Panc1 (cell line): Measurements from ENCODE around the gene RHBDL3. TPM values are rescaled to one million over a fixed set of nuclear protein-coding genes. Genes with fewer than 3 reads are reported as not detected.

Experiments used
- ATAC-seq: fragments of 200-7000 bp; cut with Tn5 transposase; 2 replicates; pipeline ENCODE4 v1.9.1; 2020; ENCODE audit warnings: mild to moderate bottlenecking, moderate library complexity
- BruUV-seq: library from RNA; stranded (reverse); fragments of 400-500 nt; replicated peaks from 2 replicates; lab custom pipeline; 2021; lab: Mats Ljungman, UMichigan
- CTCF ChIA-PET: fragments of 300-600 bp; sonication (Branson Sonifier 250); formaldehyde crosslinking; loops from one replicate; lab custom pipeline; 2022; ENCODE audit warnings: antibody characterized with exemption; lab: Charles Lee
- POLR2A ChIA-PET: fragments of 300-600 bp; sonication (Branson Sonifier 250); formaldehyde crosslinking; loops from one replicate; lab custom pipeline; 2022; ENCODE audit warnings: antibody characterized with exemption; lab: Charles Lee
- DNase-seq: peaks from one replicate; pipeline ENCODE4 v3.0.0-alpha.2; 2010; ENCODE audit warnings: low read depth, low spot score
- H3K27ac ChIP-seq: 2 replicates; pipeline ENCODE4 v1.5.1; 2011; ENCODE audit warnings: mild to moderate bottlenecking, low read length, inconsistent platforms
- H3K27me3 ChIP-seq: fragments of 200-500 bp; sonication (Bioruptor generic); 2 replicates; pipeline ENCODE4 v1.6.0; 2014; ENCODE audit warnings: low read length, inconsistent platforms; ENCODE audit not compliant: control insufficient read depth, insufficient read depth
- H3K36me3 ChIP-seq: fragments of 200-500 bp; sonication (Bioruptor generic); 2 replicates; pipeline ENCODE4 v1.5.1; 2014; ENCODE audit warnings: inconsistent platforms, mild to moderate bottlenecking, low read length, moderate library complexity; ENCODE audit not compliant: control insufficient read depth, insufficient read depth
- H3K4me1 ChIP-seq: 2 replicates; pipeline ENCODE4 v1.5.1; 2011; ENCODE audit warnings: inconsistent platforms, mild to moderate bottlenecking, low read length, moderate library complexity; ENCODE audit not compliant: control insufficient read depth, insufficient read depth
- H3K4me3 ChIP-seq, 2 experiments: 2 replicates each; pipeline ENCODE4 v1.5.1; 2011 to 2012; ENCODE audit warnings: low read depth in 2 of 2, low read length in 2 of 2, mild to moderate bottlenecking in 2 of 2, inconsistent platforms in 1 of 2, moderate library complexity in 1 of 2
- H3K9me3 ChIP-seq: fragments of 200-500 bp; sonication (Bioruptor generic); 2 replicates; pipeline ENCODE4 v1.5.1; 2014; ENCODE audit warnings: low read depth, mild to moderate bottlenecking, inconsistent platforms, low read length, moderate library complexity; ENCODE audit not compliant: control insufficient read depth, insufficient read depth
- POLR2AphosphoS5 ChIP-seq: IDR thresholded peaks from 2 replicates; pipeline ENCODE4 v1.6.1; 2012; ENCODE audit warnings: mild to moderate bottlenecking, low read depth, low read length, moderate library complexity
- SIN3A ChIP-seq: IDR thresholded peaks from 2 replicates; pipeline ENCODE4 v1.6.1; 2012; ENCODE audit warnings: low read depth, mild to moderate bottlenecking, low read length, moderate library complexity, borderline replicate concordance; ENCODE audit not compliant: insufficient read depth
- TCF7L2 ChIP-seq: IDR thresholded peaks from 2 replicates; pipeline ENCODE4 v1.6.1; 2011; ENCODE audit warnings: mild to moderate bottlenecking, low read depth, low read length, inconsistent platforms
- in situ Hi-C: cut with HindIII; loops from 2 replicates; pipeline ENCODE4 v1.10.0; 2016; ENCODE audit warnings: low sequenced_read_pairs, low pct_unique_long_range_greater_than_20kb
- intact Hi-C: fragments of 100-400 bp; cut with micrococcal nuclease; formaldehyde crosslinking; loops from one replicate; pipeline ENCODE4 v1.10.0; 2022; ENCODE audit not compliant: unreplicated experiment
- total RNA-seq: library from RNA; stranded (reverse); gene quantifications from one replicate; pipeline ENCODE4 v1.2.1, GENCODE V29; 2021; ENCODE audit not compliant: unreplicated experiment
- TF ChIP-seq, protein P1 (sequence below), 2 experiments: IDR thresholded peaks; 2 replicates each; pipeline ENCODE4 v1.6.1; 2011 to 2012; ENCODE audit warnings: low read depth in 2 of 2, control low read depth in 1 of 2, low read length in 1 of 2, mild to moderate bottlenecking in 1 of 2, moderate library complexity in 1 of 2; ENCODE audit not compliant: insufficient read depth in 1 of 2
- TF ChIP-seq, protein P2 (sequence below): fragments of 450-650 bp; IDR thresholded peaks from 2 replicates; pipeline ENCODE4 v1.5.1; 2017; ENCODE audit warnings: mild to moderate bottlenecking

RHBDL3 gene
- total RNA-seq, 1 experiment from 2014 or later: 3.2 TPM

DNA sequence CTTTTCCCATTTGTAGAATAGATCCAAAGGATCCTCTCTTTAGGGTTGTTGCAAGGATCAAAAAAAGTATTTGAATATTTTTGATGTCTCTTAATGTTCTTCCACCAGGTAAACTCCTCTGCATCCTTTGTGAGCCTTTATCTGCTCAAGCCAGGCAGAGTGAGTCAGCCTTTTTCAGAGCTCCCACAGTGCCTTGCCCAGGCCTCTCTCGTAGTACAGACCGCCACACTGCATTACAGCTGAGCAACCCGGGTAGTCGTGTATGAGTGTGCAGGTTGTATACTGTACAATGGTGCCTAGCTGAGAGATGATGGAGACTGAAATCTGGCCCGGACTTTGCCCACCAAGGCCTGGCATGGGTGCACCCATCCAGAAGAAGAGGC, 20.9 kb downstream of the RHBDL3 start:
- DNase-seq: no peak
- Histone ChIP-seq H3K4me3 (no peak overlapping the region), H3K4me1 (no peaks in the 10 kb centered on the region), H3K36me3 (no peaks in the 10 kb centered on the region), H3K27ac (no peak overlapping the region), H3K9me3 (no peaks in the 10 kb centered on the region), H3K27me3 (no peaks in the 10 kb centered on the region)
- ChIA-PET CTCF (no interaction called here), POLR2A (no interaction called here)
- intact Hi-C loops (no loop called here), in situ Hi-C loops (no loop called here)
- TF ChIP-seq, protein P1, sequence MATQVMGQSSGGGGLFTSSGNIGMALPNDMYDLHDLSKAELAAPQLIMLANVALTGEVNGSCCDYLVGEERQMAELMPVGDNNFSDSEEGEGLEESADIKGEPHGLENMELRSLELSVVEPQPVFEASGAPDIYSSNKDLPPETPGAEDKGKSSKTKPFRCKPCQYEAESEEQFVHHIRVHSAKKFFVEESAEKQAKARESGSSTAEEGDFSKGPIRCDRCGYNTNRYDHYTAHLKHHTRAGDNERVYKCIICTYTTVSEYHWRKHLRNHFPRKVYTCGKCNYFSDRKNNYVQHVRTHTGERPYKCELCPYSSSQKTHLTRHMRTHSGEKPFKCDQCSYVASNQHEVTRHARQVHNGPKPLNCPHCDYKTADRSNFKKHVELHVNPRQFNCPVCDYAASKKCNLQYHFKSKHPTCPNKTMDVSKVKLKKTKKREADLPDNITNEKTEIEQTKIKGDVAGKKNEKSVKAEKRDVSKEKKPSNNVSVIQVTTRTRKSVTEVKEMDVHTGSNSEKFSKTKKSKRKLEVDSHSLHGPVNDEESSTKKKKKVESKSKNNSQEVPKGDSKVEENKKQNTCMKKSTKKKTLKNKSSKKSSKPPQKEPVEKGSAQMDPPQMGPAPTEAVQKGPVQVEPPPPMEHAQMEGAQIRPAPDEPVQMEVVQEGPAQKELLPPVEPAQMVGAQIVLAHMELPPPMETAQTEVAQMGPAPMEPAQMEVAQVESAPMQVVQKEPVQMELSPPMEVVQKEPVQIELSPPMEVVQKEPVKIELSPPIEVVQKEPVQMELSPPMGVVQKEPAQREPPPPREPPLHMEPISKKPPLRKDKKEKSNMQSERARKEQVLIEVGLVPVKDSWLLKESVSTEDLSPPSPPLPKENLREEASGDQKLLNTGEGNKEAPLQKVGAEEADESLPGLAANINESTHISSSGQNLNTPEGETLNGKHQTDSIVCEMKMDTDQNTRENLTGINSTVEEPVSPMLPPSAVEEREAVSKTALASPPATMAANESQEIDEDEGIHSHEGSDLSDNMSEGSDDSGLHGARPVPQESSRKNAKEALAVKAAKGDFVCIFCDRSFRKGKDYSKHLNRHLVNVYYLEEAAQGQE (IDR thresholded peaks at IDR 0.05; ENCODE audit: insufficient read depth in 1 of 2, low read depth in 2 of 2, low read length in 1 of 2): no peak
- no peak for TF ChIP-seq TCF7L2
- no peak for TF ChIP-seq SIN3A
- no peak for TF ChIP-seq POLR2AphosphoS5
- TF ChIP-seq, protein P2, sequence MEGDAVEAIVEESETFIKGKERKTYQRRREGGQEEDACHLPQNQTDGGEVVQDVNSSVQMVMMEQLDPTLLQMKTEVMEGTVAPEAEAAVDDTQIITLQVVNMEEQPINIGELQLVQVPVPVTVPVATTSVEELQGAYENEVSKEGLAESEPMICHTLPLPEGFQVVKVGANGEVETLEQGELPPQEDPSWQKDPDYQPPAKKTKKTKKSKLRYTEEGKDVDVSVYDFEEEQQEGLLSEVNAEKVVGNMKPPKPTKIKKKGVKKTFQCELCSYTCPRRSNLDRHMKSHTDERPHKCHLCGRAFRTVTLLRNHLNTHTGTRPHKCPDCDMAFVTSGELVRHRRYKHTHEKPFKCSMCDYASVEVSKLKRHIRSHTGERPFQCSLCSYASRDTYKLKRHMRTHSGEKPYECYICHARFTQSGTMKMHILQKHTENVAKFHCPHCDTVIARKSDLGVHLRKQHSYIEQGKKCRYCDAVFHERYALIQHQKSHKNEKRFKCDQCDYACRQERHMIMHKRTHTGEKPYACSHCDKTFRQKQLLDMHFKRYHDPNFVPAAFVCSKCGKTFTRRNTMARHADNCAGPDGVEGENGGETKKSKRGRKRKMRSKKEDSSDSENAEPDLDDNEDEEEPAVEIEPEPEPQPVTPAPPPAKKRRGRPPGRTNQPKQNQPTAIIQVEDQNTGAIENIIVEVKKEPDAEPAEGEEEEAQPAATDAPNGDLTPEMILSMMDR: no peak
- BruUV-seq: no TSS peak
- no peak for ATAC-seq

GRCh38 chr17:32287804-32288511, 22.3 kb downstream of the RHBDL3 start:
- TF ChIP-seq SIN3A (no peak), POLR2AphosphoS5 (no peak)
- POLR2A ChIA-PET: interaction anchor here (0.6 kb wide), 1 partner anchor 14 kb away, joined by 3 read pairs; no protein-coding TSS in a partner anchor

GRCh38 chr17:32288615-32289014, 23.0 kb downstream of the RHBDL3 start:
- Histone ChIP-seq H3K27ac (no peak overlapping the region), H3K4me1 (no peaks in the 10 kb centered on the region), H3K4me3 (no peak overlapping the region), H3K9me3 (no peaks in the 10 kb centered on the region), H3K36me3 (no peaks in the 10 kb centered on the region), H3K27me3 (no peaks in the 10 kb centered on the region)
- no TSS peak for BruUV-seq
- intact Hi-C loops: no loop called here
- TF ChIP-seq TCF7L2: no peak
- no peak for TF ChIP-seq SIN3A
- TF ChIP-seq, protein P1 (IDR thresholded peaks at IDR 0.05; ENCODE audit: insufficient read depth in 1 of 2, low read depth in 2 of 2, low read length in 1 of 2): no peak
- no peak for TF ChIP-seq POLR2AphosphoS5
- TF ChIP-seq, protein P2: no peak
- in situ Hi-C loops: no loop called here
- no peak for ATAC-seq
- DNase-seq: no peak
- POLR2A ChIA-PET: no interaction called here
- CTCF ChIA-PET: no interaction called here

More at GRCh38 chr17:32287804-32288511, 22.3 kb downstream of the RHBDL3 start:
- no peak overlapping the region for H3K27ac ChIP-seq
- in situ Hi-C loops: no loop called here
- intact Hi-C loops: no loop called here
- DNase-seq (no peak), ATAC-seq (peak; percentile 65)
- no peaks in the 10 kb centered on the region for H3K9me3 ChIP-seq
- no peaks in the 10 kb centered on the region for H3K36me3 ChIP-seq
- BruUV-seq: no TSS peak
- H3K4me3 ChIP-seq: no peak overlapping the region
- CTCF ChIA-PET: no interaction called here
- no peaks in the 10 kb centered on the region for H3K27me3 ChIP-seq
- H3K4me1 ChIP-seq: no peaks in the 10 kb centered on the region
